ENCODE measurements around the gene NDFIP1.

The NDFIP1 gene

DNA sequence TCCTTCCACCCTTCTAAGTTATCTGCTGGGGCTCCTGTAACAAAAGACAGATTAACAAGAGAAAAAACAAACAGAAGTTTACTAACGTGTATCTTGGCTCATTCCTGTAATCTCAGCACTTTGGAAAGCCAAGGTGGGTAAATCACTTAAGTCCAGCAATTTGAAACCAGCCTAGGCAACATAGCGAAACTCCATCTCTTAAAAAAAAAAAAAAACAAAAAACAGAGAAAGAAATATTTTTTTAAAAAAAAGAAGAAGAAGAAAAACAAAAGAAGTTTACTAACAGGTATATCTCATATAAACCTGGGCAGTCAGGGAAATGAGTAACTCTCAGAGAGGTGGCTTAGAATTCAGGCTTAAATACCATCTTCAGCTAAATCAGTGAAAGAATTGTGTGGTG lies 10.3 kb upstream of the NDFIP1 start:
- TF ChIP-seq, protein P1, sequence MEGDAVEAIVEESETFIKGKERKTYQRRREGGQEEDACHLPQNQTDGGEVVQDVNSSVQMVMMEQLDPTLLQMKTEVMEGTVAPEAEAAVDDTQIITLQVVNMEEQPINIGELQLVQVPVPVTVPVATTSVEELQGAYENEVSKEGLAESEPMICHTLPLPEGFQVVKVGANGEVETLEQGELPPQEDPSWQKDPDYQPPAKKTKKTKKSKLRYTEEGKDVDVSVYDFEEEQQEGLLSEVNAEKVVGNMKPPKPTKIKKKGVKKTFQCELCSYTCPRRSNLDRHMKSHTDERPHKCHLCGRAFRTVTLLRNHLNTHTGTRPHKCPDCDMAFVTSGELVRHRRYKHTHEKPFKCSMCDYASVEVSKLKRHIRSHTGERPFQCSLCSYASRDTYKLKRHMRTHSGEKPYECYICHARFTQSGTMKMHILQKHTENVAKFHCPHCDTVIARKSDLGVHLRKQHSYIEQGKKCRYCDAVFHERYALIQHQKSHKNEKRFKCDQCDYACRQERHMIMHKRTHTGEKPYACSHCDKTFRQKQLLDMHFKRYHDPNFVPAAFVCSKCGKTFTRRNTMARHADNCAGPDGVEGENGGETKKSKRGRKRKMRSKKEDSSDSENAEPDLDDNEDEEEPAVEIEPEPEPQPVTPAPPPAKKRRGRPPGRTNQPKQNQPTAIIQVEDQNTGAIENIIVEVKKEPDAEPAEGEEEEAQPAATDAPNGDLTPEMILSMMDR (IDR thresholded peaks at IDR 0.05; ENCODE audit: low read depth, low read length): no peak
- in situ Hi-C loops (cut with HindIII; ENCODE audit: low sequenced_read_pairs): no loop called here
- H3K4me3 ChIP-seq (ENCODE audit: low read depth, low read length): no peak overlapping the region
- DNase-seq (ENCODE audit: low read depth, low spot score): no peak

DNA sequence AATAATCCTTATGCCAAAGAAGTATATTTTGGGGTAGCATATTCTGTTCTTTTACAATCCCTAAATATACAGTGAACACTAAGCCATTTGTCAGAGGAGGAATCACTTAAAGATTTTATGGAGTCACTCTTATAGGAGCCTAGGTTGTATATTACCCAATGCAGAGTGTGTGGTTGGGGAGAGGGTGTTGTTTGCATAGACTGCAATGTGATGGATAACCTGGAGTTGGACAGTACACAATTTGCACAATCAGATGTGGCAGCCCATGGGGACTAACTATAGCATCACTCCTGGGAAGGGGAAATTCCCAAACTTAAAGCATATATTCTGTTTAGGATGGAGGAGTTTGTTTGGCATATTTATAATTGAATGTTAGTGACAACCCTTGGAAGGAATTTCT lies 9.6 kb upstream of the NDFIP1 start:
- TF ChIP-seq, protein P1 (IDR thresholded peaks at IDR 0.05; ENCODE audit: low read depth, low read length): no peak

DNA sequence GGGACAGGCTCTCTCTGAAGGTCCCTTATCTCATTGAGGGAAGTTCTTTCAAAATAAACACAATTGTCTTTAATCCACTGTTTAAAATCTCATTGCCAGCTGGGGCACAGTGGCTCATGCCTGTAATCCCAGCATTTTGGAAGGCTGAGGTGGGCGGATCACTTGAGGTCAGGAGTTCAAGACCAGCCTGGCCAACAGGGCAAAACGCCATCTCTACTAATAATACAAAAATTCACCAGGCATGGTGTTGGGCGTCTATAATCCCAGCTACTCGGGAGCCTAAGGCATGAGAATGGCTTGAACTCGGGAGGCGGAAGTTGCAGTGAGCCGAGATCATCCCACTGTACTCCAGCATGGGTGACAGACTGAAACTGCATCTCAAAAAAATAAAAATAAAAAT lies 8.3 kb upstream of the NDFIP1 start:
- in situ Hi-C loops (cut with HindIII; ENCODE audit: low sequenced_read_pairs): no loop called here
- DNase-seq (ENCODE audit: low read depth, low spot score): no peak
- TF ChIP-seq, protein P1 (IDR thresholded peaks at IDR 0.05; ENCODE audit: low read depth, low read length): no peak
- H3K4me3 ChIP-seq (ENCODE audit: low read depth, low read length): no peak overlapping the region

More for the DNA sequence above, 9.6 kb upstream of the NDFIP1 start:
- in situ Hi-C loops (cut with HindIII; ENCODE audit: low sequenced_read_pairs): no loop called here
- no peak overlapping the region for H3K4me3 ChIP-seq (ENCODE audit: low read depth, low read length)
- DNase-seq (ENCODE audit: low read depth, low spot score): no peak

DNA sequence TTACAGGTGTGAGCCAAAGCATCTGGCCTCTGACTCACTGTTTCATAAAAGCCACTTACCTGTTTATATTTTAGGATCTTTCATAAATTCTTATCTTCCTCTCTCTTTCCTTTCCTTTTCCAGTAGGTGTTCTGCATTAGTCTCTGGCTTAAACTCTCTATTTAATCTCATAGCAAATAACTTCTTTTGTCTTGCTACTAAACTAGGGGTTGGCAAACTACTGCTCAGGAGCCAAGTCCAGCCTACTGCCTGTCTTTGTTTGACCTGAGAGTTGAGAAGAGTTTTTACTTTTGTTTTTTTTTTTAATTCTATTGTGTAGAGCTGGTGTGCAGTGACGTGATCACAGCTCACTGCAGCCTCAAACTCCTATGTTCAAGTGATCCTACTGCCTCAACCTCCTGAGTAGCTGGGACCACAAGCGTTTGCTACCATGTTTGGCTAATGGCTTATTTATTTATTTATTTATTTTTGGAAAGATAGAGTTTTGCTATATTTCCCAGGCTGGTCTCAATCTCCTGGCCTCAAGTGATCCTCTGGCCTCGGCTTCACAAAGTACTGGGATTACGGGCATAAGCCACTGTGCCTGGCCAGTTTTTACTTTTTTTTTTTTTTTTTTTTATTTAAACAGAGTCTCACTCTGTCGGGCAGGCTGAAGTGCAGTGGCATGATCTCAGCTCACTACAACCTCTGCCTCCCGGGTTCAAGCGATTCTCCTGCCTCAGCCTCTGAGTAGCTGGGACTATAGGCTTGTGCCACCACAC lies 5.4 kb upstream of the NDFIP1 start:
- DNase-seq (ENCODE audit: low read depth, low spot score): no peak
- in situ Hi-C loops (cut with HindIII; ENCODE audit: low sequenced_read_pairs): no loop called here
- TF ChIP-seq, protein P1 (IDR thresholded peaks at IDR 0.05; ENCODE audit: low read depth, low read length): no peak
- H3K4me3 ChIP-seq (ENCODE audit: low read depth, low read length): no peak overlapping the region

DNA sequence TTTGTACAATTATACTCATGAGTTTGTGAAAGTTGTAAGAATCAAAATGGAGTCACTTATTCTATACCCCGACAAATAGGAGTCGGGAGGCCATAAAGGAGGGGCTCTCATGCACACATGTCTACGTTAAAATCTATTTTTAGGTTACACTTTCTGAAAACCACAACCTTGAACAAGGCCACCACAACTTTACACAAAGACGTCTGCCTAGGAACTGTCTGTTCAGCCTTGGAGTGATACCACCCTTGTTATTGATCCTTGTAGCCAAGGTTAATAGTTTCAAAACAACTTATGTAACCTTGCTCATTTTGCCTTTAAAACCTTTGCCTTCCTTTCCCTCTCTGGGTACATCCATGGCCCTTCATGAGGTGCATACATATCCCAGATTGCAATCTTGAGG lies 4.1 kb upstream of the NDFIP1 start:
- no peak for DNase-seq (ENCODE audit: low read depth, low spot score)
- in situ Hi-C loops (cut with HindIII; ENCODE audit: low sequenced_read_pairs): no loop called here
- no peak overlapping the region for H3K4me3 ChIP-seq (ENCODE audit: low read depth, low read length)
- TF ChIP-seq, protein P1 (IDR thresholded peaks at IDR 0.05; ENCODE audit: low read depth, low read length): no peak

DNA sequence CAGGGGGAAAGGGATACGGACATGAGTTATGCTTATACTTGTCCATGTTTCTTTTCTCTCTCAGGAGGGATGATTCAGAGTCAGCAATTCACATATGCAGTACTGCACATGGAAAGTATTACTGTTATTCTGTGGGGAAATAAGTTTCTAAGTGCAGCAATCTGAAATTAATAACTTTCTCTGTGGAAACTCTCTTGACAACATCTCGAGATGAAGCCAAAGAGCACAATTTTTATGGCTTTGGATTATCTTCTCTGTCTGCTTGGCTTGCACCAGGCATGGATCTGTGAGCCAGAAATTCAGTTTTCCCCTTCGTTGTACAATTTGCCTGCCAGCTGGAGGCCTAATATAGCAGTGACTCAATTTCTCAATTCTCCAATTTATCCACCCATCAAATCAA lies 2.5 kb upstream of the NDFIP1 start:
- in situ Hi-C loops (cut with HindIII; ENCODE audit: low sequenced_read_pairs): no loop called here
- DNase-seq (ENCODE audit: low read depth, low spot score): no peak
- TF ChIP-seq, protein P1 (IDR thresholded peaks at IDR 0.05; ENCODE audit: low read depth, low read length): no peak
- H3K4me3 ChIP-seq (ENCODE audit: low read depth, low read length): no peak overlapping the region

All from astrocyte of the spinal cord (primary cell).